ENCODE measurements around the gene H2AZ2.

The H2AZ2 gene

DNA sequence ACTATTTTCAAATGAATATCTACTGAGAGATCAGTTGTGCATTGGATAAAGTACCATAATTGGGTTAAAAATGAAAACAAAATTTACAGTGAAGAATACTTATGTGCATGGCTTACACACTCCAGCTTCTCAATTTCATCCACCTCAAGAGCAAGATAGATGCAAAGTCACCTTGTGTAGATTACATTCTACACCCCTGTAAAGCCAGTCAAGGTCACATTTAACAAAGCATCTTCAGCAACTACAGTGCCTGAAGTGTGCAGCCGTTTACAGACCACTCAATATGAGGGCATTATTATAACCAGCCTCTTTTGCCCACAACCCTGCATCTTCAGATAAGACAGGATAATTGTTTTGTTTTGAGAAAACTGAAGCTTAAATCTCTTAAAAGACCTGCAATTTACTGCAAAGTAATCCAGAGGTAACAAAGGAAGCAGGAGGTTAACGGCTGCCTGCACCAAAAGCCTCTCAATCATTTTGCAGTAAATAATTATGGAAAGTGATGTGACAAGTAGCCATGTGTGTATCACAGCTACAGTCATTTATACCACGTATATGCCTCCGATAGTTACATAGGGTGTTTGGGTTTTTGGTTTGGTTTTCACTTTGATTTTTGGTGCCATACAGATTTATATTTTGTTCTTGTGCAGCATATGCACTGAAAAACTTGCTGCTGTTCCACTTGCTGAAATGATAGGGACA is 32.6 kb upstream of the H2AZ2 start:
- TF ChIP-seq POLR2AphosphoS5 (IDR thresholded peaks at IDR 0.05; ENCODE audit: low read depth, low read length) (no peak), TAF1 (IDR thresholded peaks at IDR 0.05; ENCODE audit: borderline replicate concordance, insufficient read depth, low read length) (no peak), FOXP2 (optimal IDR thresholded peaks at IDR 0.05; ENCODE audit: borderline replicate concordance, extremely low read depth, extremely low read length, insufficient read depth) (no peak), SIN3A (IDR thresholded peaks at IDR 0.05; ENCODE audit: borderline replicate concordance, insufficient read depth, low read length) (no peak)
- TF ChIP-seq, protein P1, sequence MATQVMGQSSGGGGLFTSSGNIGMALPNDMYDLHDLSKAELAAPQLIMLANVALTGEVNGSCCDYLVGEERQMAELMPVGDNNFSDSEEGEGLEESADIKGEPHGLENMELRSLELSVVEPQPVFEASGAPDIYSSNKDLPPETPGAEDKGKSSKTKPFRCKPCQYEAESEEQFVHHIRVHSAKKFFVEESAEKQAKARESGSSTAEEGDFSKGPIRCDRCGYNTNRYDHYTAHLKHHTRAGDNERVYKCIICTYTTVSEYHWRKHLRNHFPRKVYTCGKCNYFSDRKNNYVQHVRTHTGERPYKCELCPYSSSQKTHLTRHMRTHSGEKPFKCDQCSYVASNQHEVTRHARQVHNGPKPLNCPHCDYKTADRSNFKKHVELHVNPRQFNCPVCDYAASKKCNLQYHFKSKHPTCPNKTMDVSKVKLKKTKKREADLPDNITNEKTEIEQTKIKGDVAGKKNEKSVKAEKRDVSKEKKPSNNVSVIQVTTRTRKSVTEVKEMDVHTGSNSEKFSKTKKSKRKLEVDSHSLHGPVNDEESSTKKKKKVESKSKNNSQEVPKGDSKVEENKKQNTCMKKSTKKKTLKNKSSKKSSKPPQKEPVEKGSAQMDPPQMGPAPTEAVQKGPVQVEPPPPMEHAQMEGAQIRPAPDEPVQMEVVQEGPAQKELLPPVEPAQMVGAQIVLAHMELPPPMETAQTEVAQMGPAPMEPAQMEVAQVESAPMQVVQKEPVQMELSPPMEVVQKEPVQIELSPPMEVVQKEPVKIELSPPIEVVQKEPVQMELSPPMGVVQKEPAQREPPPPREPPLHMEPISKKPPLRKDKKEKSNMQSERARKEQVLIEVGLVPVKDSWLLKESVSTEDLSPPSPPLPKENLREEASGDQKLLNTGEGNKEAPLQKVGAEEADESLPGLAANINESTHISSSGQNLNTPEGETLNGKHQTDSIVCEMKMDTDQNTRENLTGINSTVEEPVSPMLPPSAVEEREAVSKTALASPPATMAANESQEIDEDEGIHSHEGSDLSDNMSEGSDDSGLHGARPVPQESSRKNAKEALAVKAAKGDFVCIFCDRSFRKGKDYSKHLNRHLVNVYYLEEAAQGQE (IDR thresholded peaks at IDR 0.05; ENCODE audit: insufficient read depth in 1 of 2, low read depth in 2 of 2, low read length in 2 of 2), result no peak

DNA sequence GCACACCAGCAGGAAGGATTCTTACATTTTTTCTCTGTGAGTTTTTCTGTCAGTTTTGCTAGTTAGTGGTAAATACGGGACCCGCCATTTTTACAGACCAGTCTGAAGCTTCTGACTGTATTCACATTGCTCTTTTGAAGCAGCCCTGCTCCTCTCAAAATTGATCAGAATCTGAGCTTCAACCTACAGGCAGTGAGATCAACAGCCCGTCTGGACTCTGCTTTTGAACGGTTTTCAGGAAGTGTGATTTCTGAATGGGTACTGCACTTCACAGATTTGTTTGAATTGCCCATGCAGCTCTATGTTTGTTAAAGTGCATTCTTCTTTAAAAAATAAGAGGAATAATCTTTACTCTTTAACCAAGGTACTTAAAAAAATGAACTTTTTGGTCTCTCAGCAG is 28.5 kb upstream of the H2AZ2 start:
- no peak for TF ChIP-seq TAF1 (IDR thresholded peaks at IDR 0.05; ENCODE audit: borderline replicate concordance, insufficient read depth, low read length)
- no peak for TF ChIP-seq FOXP2 (optimal IDR thresholded peaks at IDR 0.05; ENCODE audit: borderline replicate concordance, extremely low read depth, extremely low read length, insufficient read depth)
- no peak for TF ChIP-seq POLR2AphosphoS5 (IDR thresholded peaks at IDR 0.05; ENCODE audit: low read depth, low read length)
- TF ChIP-seq, protein P1 (IDR thresholded peaks at IDR 0.05; ENCODE audit: insufficient read depth in 1 of 2, low read depth in 2 of 2, low read length in 2 of 2), result no peak
- no peak for TF ChIP-seq SIN3A (IDR thresholded peaks at IDR 0.05; ENCODE audit: borderline replicate concordance, insufficient read depth, low read length)

- TF ChIP-seq POLR2AphosphoS5 (IDR thresholded peaks at IDR 0.05; ENCODE audit: low read depth, low read length), result no peak
- no peak for TF ChIP-seq TAF1 (IDR thresholded peaks at IDR 0.05; ENCODE audit: borderline replicate concordance, insufficient read depth, low read length)
- no peak for TF ChIP-seq SIN3A (IDR thresholded peaks at IDR 0.05; ENCODE audit: borderline replicate concordance, insufficient read depth, low read length)
- TF ChIP-seq, protein P1 (IDR thresholded peaks at IDR 0.05; ENCODE audit: insufficient read depth in 1 of 2, low read depth in 2 of 2, low read length in 2 of 2), result no peak
- no peak for TF ChIP-seq FOXP2 (optimal IDR thresholded peaks at IDR 0.05; ENCODE audit: borderline replicate concordance, extremely low read depth, extremely low read length, insufficient read depth)
These were observed 27.4 kb upstream of the H2AZ2 start for GRCh38 chr7:44875241-44875640.

- TF ChIP-seq TAF1 (IDR thresholded peaks at IDR 0.05; ENCODE audit: borderline replicate concordance, insufficient read depth, low read length) (no peak), POLR2AphosphoS5 (IDR thresholded peaks at IDR 0.05; ENCODE audit: low read depth, low read length) (no peak), FOXP2 (optimal IDR thresholded peaks at IDR 0.05; ENCODE audit: borderline replicate concordance, extremely low read depth, extremely low read length, insufficient read depth) (no peak), SIN3A (IDR thresholded peaks at IDR 0.05; ENCODE audit: borderline replicate concordance, insufficient read depth, low read length) (no peak)
- TF ChIP-seq, protein P1 (IDR thresholded peaks at IDR 0.05; ENCODE audit: insufficient read depth in 1 of 2, low read depth in 2 of 2, low read length in 2 of 2), result no peak
These were observed 24.9 kb upstream of the H2AZ2 start for GRCh38 chr7:44872787-44873186.

Measured in PFSK-1 (cell line).